Neutrophil (primary cell): Measurements from ENCODE around the gene TUBB4B.
"Not testable (repeated sequence)": the region's sequence is repeated elsewhere in the genome, so short reads cannot be mapped to it uniquely, and the experiment has no call there.

Experiments
- H3K27ac ChIP-seq: fragments of 200-600 bp; sonication (generic); 2 replicates; pipeline ENCODE4 v1.5.1; 2016; ENCODE audit warnings: mild to moderate bottlenecking, moderate library complexity
- H3K27me3 ChIP-seq: fragments of 200-600 bp; sonication (generic); 2 replicates; pipeline ENCODE4 v1.6.0; 2016; ENCODE audit warnings: mild to moderate bottlenecking
- H3K36me3 ChIP-seq: fragments of 200-600 bp; sonication (generic); 2 replicates; pipeline ENCODE4 v1.5.1; 2017
- H3K4me1 ChIP-seq, 2 experiments: fragments of 200-600 bp in 1 of 2; sonication (generic) in 1 of 2; 1 replicate in 1 of 2; 2 replicates in 1 of 2; pipeline versions ENCODE4 v1.5.1 to v1.6.1; 2013 to 2016; ENCODE audit warnings: low read depth in 1 of 2, low read length in 1 of 2, mild to moderate bottlenecking in 1 of 2, moderate library complexity in 1 of 2; ENCODE audit not compliant: control insufficient read depth in 1 of 2, insufficient read depth in 1 of 2
- H3K4me3 ChIP-seq, 2 experiments: fragments of 200-600 bp in 1 of 2; sonication (generic) in 1 of 2; 1 replicate in 1 of 2; 2 replicates in 1 of 2; pipeline ENCODE4 v1.5.1; 2013 to 2016; ENCODE audit warnings: low read depth in 1 of 2, low read length in 1 of 2, mild to moderate bottlenecking in 1 of 2, moderate library complexity in 1 of 2
- H3K9me3 ChIP-seq: fragments of 200-600 bp; sonication (generic); 2 replicates; pipeline ENCODE4 v1.5.1; 2016
- TF ChIP-seq, protein P1 (sequence below): fragments of 200-600 bp; sonication (generic); IDR thresholded peaks from 2 replicates; pipeline ENCODE4 v1.5.1; 2016; ENCODE audit warnings: antibody characterized with exemption

Gene TUBB4B

DNA sequence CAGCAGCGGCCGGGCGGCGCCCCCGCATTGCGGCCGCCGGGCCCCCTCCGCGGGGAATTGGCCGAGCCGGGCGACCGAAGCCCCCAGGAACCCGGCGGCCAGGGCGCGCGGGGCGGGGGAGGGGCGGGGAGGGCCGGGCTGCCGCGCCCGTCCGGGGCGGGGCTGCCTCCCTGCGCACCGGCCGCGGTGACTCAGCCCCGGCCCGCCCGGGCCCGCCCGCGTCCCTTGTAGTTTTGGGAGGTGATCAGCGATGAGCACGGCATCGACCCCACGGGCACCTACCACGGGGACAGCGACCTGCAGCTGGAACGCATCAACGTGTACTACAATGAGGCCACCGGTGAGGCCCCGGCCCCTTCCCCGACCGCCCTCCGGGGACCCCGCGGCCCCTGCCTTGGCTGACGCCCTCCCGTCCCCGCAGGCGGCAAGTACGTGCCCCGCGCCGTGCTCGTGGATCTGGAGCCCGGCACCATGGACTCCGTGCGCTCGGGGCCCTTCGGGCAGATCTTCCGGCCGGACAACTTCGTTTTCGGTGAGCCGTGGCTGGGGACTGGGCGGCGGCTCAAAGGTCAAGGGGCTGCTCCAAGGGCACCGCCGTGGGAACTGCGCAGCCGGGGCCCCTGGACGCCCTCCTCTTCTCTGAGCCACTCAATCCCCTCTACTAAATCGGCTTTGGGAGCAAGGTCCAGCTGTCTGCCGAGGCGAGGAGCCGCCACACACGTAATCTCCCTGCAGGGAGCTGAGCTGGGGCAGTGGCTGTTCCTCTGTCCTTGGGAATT lies 592 bp downstream of the TUBB4B start:
- Histone ChIP-seq H3K27me3 (no peaks in the 10 kb centered on the region), H3K4me3 (peak overlapping the region; percentile 79 to 96), H3K4me1 (peaks cover 60 to 63% of the 10 kb centered on the region in 2 experiments), H3K9me3 (no peaks in the 10 kb centered on the region), H3K36me3 (peaks cover 23% of the 10 kb centered on the region), H3K27ac (peak overlapping the region; percentile 96)
- TF ChIP-seq, protein P1, sequence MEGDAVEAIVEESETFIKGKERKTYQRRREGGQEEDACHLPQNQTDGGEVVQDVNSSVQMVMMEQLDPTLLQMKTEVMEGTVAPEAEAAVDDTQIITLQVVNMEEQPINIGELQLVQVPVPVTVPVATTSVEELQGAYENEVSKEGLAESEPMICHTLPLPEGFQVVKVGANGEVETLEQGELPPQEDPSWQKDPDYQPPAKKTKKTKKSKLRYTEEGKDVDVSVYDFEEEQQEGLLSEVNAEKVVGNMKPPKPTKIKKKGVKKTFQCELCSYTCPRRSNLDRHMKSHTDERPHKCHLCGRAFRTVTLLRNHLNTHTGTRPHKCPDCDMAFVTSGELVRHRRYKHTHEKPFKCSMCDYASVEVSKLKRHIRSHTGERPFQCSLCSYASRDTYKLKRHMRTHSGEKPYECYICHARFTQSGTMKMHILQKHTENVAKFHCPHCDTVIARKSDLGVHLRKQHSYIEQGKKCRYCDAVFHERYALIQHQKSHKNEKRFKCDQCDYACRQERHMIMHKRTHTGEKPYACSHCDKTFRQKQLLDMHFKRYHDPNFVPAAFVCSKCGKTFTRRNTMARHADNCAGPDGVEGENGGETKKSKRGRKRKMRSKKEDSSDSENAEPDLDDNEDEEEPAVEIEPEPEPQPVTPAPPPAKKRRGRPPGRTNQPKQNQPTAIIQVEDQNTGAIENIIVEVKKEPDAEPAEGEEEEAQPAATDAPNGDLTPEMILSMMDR, result no peak

DNA sequence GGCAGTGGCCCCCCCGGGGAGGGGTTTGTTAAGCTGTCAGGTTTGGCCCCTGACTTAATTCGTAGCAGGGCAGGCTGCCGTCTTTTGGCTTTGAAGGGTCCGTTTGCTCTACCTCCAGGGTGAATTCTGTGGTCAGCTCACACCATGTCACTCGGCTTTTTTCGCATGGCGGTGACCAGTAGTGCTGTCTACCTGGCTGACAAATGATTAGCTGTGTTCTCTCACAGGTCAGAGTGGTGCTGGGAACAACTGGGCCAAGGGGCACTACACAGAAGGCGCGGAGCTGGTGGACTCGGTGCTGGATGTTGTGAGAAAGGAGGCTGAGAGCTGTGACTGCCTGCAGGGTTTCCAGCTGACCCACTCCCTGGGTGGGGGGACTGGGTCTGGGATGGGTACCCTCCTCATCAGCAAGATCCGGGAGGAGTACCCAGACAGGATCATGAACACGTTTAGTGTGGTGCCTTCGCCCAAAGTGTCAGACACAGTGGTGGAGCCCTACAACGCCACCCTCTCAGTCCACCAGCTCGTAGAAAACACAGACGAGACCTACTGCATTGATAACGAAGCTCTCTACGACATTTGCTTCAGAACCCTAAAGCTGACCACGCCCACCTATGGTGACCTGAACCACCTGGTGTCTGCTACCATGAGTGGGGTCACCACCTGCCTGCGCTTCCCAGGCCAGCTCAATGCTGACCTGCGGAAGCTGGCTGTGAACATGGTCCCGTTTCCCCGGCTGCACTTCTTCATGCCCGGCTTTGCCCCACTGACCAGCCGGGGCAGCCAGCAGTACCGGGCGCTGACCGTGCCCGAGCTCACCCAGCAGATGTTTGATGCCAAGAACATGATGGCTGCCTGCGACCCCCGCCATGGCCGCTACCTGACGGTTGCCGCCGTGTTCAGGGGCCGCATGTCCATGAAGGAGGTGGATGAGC lies 1.4 kb downstream of the TUBB4B start:
- no peaks in the 10 kb centered on the region for H3K27me3 ChIP-seq
- TF ChIP-seq, protein P1, result no peak
- peaks cover 51 to 54% of the 10 kb centered on the region in 2 experiments for H3K4me1 ChIP-seq
- peaks cover 23% of the 10 kb centered on the region for H3K36me3 ChIP-seq
- no peaks in the 10 kb centered on the region for H3K9me3 ChIP-seq
- peak overlapping the region; percentile 71 to 79 for H3K4me3 ChIP-seq
- H3K27ac ChIP-seq, result peak overlapping the region; percentile 96

DNA sequence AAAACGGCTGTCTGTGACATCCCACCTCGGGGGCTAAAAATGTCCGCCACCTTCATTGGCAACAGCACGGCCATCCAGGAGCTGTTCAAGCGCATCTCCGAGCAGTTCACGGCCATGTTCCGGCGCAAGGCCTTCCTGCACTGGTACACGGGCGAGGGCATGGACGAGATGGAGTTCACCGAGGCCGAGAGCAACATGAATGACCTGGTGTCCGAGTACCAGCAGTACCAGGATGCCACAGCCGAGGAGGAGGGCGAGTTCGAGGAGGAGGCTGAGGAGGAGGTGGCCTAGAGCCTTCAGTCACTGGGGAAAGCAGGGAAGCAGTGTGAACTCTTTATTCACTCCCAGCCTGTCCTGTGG lies 2.2 kb downstream of the TUBB4B start:
- Histone ChIP-seq H3K4me1 (peaks cover 44 to 47% of the 10 kb centered on the region in 2 experiments), H3K36me3 (peaks cover 23% of the 10 kb centered on the region), H3K27ac (peak overlapping the region; percentile 36)
- H3K4me3 ChIP-seq, H3K27me3 ChIP-seq, H3K9me3 ChIP-seq: not testable (repeated sequence)

DNA sequence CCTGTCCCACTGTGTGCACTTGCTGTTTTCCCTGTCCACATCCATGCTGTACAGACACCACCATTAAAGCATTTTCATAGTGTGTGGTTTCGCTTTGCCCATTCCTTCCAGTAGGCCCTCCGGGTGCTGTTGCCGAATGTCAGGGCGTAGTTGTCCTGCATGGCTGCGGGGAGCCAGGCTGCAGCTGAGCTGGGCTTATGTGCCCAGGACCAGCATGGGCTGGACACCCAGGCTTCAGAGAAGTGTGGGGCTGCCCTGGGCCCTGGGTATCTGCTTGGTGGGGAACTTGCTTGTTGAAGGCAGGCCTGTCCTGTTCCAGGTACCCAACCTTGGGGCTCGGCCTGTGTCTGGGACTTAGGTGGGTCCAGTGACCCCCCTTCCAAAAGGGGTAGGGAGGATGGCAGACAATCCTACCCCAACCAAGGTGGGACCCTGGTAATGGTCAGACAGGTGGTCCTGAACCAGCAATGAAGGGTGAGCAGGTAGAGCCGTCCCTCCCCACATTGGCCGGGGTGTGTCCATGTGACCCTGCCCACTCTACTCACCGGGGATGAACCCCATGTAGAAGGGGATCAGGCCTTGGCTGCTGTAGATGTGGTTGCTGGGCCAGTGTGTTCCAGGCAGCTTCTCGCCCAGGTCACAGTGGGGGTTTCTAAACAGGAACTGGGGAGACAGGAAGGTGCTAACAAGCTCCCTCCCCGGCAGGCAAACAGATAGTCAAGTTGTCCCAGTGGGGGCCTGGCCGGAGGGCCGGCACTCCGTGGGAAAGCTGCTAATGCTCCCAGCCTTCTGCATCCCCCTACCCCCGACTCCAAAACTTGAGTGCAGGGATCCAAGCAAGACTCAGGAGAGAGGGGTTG lies 2.8 kb downstream of the TUBB4B start:
- Histone ChIP-seq H3K4me1 (peaks cover 41% of the 10 kb centered on the region in 2 experiments), H3K27ac (peak overlapping the region; percentile 36), H3K36me3 (peaks cover 23% of the 10 kb centered on the region), H3K27me3 (no peaks in the 10 kb centered on the region), H3K4me3 (no peak overlapping the region), H3K9me3 (no peaks in the 10 kb centered on the region)
- TF ChIP-seq, protein P1, result no peak

DNA sequence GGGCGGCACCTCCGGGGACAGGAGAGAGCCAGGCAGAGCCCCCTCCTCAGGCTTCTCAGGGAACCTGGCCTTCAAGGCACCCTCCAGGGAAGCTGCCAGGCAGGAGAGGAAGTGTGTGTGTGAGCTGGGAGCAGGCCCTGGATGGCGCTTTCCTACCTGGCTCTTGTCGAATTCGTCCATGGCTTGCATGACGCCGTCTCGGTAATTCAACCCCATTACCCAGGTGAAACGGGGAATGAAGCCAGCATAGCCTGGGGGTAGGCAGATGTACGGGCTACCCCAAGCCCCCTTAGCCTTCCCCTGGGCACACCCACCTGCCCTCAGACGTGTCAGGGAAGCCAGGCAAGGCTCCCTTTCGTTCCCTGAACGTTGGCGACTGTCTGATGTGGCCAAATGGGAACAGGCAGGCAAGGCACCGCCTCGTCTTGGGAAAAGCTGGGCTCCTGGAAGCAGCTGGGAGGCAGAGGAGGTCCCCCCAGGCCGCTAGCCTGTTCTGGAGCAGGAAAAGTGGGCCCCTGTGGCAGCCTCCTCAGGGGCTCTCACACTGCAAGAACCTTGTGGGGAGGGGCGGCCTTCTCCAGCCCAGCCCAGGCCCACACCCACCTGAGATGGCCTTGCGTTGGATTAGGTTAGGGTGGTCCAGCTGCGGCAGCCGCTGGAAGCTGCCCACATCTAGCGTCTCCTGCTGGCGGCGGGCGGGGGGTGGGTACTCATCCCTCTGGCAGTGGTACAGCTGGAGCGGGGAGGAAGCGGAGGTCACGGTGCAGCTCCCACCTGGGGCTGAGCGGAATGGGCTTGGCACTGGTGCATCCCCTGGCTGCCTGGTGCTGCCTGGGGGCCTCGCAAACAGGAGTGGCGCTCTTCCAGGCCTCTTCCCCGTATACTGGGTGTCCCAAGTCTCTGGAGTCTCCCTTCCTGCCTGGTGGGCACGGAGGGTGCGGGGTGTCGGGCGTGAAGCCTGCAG lies 3.7 kb downstream of the TUBB4B start:
- Histone ChIP-seq H3K9me3 (no peaks in the 10 kb centered on the region), H3K27me3 (no peaks in the 10 kb centered on the region), H3K4me1 (peaks cover 34 to 35% of the 10 kb centered on the region in 2 experiments), H3K27ac (peak overlapping the region; percentile 36), H3K36me3 (peaks cover 23% of the 10 kb centered on the region), H3K4me3 (no peak overlapping the region)
- TF ChIP-seq, protein P1, result no peak
